AG04449 (cell line): ENCODE measurements around the gene RBM4.

Experiments used
- CTCF ChIA-PET: fragments of 350-600 bp; formaldehyde crosslinking; extraction: SDS; loops from one replicate; lab custom pipeline; 2021; ENCODE audit warnings: antibody characterized with exemption; lab: Yijun Ruan, JAX
- POLR2A ChIA-PET: fragments of 400-600, 350-600 bp; formaldehyde crosslinking; extraction: SDS; loops from one replicate; lab custom pipeline; 2020; ENCODE audit warnings: antibody characterized with exemption, inconsistent platforms; lab: Yijun Ruan, JAX
- DNase-seq: peaks from one replicate; pipeline ENCODE4 v3.0.0-alpha.2; 2010; ENCODE audit warnings: low read depth, low spot score
- H3K4me3 ChIP-seq: 2 replicates; pipeline ENCODE4 v1.5.1; 2011; ENCODE audit warnings: low read depth, mild to moderate bottlenecking, control low read depth, low read length
- CTCF ChIP-seq: IDR thresholded peaks from one replicate; pipeline ENCODE4 v1.5.1; 2011; ENCODE audit warnings: mild to moderate bottlenecking, moderate library complexity, low read length, control low read depth, inconsistent platforms; ENCODE audit not compliant: insufficient read depth; ENCODE audit errors: missing control alignments

The RBM4 gene

GRCh38 chr11:66624450-66624849 lies 14.1 kb upstream of the RBM4 start:
- CTCF ChIA-PET: no interaction called here
- no peak for TF ChIP-seq CTCF
- H3K4me3 ChIP-seq: no peak overlapping the region
- POLR2A ChIA-PET: interaction anchor here (1.0 to 4.1 kb wide), 3 partner anchors 8 to 33 kb away, joined by 3 to 15 read pairs (median 10); partner anchors contain the start of genes RBM14 and RBM4
- DNase-seq: no peak

- ChIA-PET POLR2A (interaction anchor here (1.0 to 4.1 kb wide), 3 partner anchors 9 to 32 kb away, joined by 3 to 15 read pairs (median 10); partner anchors contain the start of genes RBM14 and RBM4), CTCF (no interaction called here)
- DNase-seq: no peak
- TF ChIP-seq CTCF: no peak
- no peak overlapping the region for H3K4me3 ChIP-seq
These were observed 13.3 kb upstream of the RBM4 start for GRCh38 chr11:66625041-66625751.

- DNase-seq: no peak
- ChIA-PET CTCF (no interaction called here), POLR2A (interaction anchor here (1.8 to 4.1 kb wide), 2 partner anchors 9 to 12 kb away, joined by 10 to 15 read pairs; partner anchors contain the start of genes RBM14 and RBM4)
- no peak for TF ChIP-seq CTCF
- H3K4me3 ChIP-seq: no peak overlapping the region
These were observed 12.8 kb upstream of the RBM4 start for GRCh38 chr11:66625752-66626149.

GRCh38 chr11:66626382-66626781 lies 12.1 kb upstream of the RBM4 start:
- DNase-seq: no peak
- ChIA-PET POLR2A (interaction anchor here (2.8 kb wide), 1 partner anchor 9 kb away, joined by 15 read pairs; the partner anchor contains the start of gene RBM14), CTCF (no interaction called here)
- H3K4me3 ChIP-seq: no peak overlapping the region
- TF ChIP-seq CTCF: no peak

- ChIA-PET POLR2A (interaction anchor here (0.6 to 2.8 kb wide), 2 partner anchors 7 to 10 kb away, joined by 3 to 15 read pairs; partner anchors contain the start of gene RBM14), CTCF (interaction anchor here (0.9 kb wide), 1 partner anchor 11 kb away, joined by 3 read pairs; the partner anchor contains the start of gene RBM4)
- no peak overlapping the region for H3K4me3 ChIP-seq
- no peak for DNase-seq
- no peak for TF ChIP-seq CTCF
These were observed 11.6 kb upstream of the RBM4 start for GRCh38 chr11:66626926-66627325.

- no peak for DNase-seq
- ChIA-PET POLR2A (interaction anchor here (2.8 kb wide), 1 partner anchor 11 kb away, joined by 15 read pairs; the partner anchor contains the start of gene RBM14), CTCF (interaction anchor here (1.2 to 1.8 kb wide), 2 partner anchors 10 to 50 kb away, joined by 5 read pairs; partner anchors contain the start of gene RBM4)
- TF ChIP-seq CTCF: no peak
- H3K4me3 ChIP-seq: no peak overlapping the region
These were observed 10.4 kb upstream of the RBM4 start for GRCh38 chr11:66628061-66628603.
